Activated CD4-positive, CD25-positive, alpha-beta regulatory T cell treated with anti-CD3 and anti-CD28 coated beads, Interleukin-2, amount 50 U/mL, for 72 hours (primary cell): ENCODE data around the gene PTPRN2.
"Not testable (repeated sequence)": the region's sequence is repeated elsewhere in the genome, so short reads cannot be mapped to it uniquely, and the experiment has no call there.

Experiments used
- DNase-seq: peaks from one replicate; pipeline ENCODE4 v3.0.0; 2021

PTPRN2 gene

GRCh38 chr7:158259671-158260418 is 327.8 kb downstream of the PTPRN2 start:
- DNase-seq: no peak

- no peak for DNase-seq
Measured at GRCh38 chr7:158259141-158259540, 328.5 kb downstream of the PTPRN2 start.

GRCh38 chr7:158258411-158259130 is 329.1 kb downstream of the PTPRN2 start:
- DNase-seq: no peak

GRCh38 chr7:158257516-158258410 is 329.9 kb downstream of the PTPRN2 start:
- no peak for DNase-seq

GRCh38 chr7:158257001-158257400 is 330.6 kb downstream of the PTPRN2 start:
- no peak for DNase-seq

- DNase-seq: no peak
Measured at GRCh38 chr7:158256091-158256816, 331.4 kb downstream of the PTPRN2 start.

- DNase-seq: no peak
Measured at GRCh38 chr7:158255558-158255957, 332.1 kb downstream of the PTPRN2 start.

- no peak for DNase-seq
Measured at GRCh38 chr7:158255156-158255555, 332.5 kb downstream of the PTPRN2 start.

GRCh38 chr7:158253670-158254045 is 334.0 kb downstream of the PTPRN2 start:
- not testable (repeated sequence) for DNase-seq

GRCh38 chr7:158252837-158253669 is 334.6 kb downstream of the PTPRN2 start:
- no peak for DNase-seq

- no peak for DNase-seq
Measured at GRCh38 chr7:158252081-158252836, 335.4 kb downstream of the PTPRN2 start.

- DNase-seq: no peak
Measured at GRCh38 chr7:158251061-158251965, 336.3 kb downstream of the PTPRN2 start.

GRCh38 chr7:158249692-158250091 is 337.9 kb downstream of the PTPRN2 start:
- DNase-seq: no peak

- no peak for DNase-seq
Measured at GRCh38 chr7:158248816-158249215, 338.8 kb downstream of the PTPRN2 start.

- no peak for DNase-seq
Measured at GRCh38 chr7:158247758-158248487, 339.7 kb downstream of the PTPRN2 start.

GRCh38 chr7:158246960-158247673 is 340.5 kb downstream of the PTPRN2 start:
- DNase-seq: no peak

GRCh38 chr7:158246272-158246959 is 341.2 kb downstream of the PTPRN2 start:
- no peak for DNase-seq

GRCh38 chr7:158245724-158246041 is 341.9 kb downstream of the PTPRN2 start:
- DNase-seq: no peak
